ENCODE measurements around the gene USF2. TPM values are rescaled to one million over a fixed set of nuclear protein-coding genes. Genes with fewer than 3 reads are reported as not detected.
"Not testable (repeated sequence)": the region's sequence is repeated elsewhere in the genome, so short reads cannot be mapped to it uniquely, and the experiment has no call there.

The USF2 gene
- total RNA-seq, 4 donors from 2014 or later = 95.9 to 207 (median 140) TPM

DNA sequence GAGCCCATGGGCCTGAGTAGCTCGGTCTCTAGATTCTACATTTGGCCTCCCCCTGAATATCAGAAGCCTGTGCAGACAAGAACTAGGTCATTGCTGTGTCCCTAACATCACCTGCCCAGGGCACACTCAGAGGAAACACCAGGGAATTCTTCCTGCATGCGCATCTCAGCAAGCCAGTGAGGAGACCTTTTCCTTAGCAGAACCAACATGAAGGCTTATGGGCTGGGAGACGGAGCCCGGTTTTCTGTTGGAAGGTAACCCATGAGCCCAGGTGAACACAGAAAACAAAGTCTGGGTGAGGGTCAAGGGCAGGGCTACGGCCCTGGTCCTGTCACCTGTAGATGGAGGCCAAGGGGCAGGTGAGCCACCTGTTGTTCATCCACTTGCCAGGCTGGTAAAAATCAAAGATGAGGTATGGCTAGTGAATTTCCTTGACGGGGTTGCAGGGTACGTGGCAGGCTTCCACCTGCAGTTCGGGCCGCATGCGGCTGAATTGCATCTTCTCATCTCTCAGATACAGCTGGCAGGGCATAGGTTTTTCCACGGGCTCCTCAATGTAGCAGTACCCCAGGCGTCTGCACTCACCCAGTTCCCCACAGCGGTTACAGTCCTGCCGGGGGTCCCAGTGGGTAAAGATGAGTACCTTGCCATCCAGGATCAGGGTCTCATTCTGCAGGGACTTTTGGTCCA is 36.7 kb upstream of the USF2 start:
- no peaks in the 10 kb centered on the region for H3K36me3 ChIP-seq
- no peak overlapping the region for H3K27ac ChIP-seq
- TF ChIP-seq EP300 (IDR thresholded peaks at IDR 0.05; ENCODE audit: low read depth) = no peak
- TF ChIP-seq, protein P1, sequence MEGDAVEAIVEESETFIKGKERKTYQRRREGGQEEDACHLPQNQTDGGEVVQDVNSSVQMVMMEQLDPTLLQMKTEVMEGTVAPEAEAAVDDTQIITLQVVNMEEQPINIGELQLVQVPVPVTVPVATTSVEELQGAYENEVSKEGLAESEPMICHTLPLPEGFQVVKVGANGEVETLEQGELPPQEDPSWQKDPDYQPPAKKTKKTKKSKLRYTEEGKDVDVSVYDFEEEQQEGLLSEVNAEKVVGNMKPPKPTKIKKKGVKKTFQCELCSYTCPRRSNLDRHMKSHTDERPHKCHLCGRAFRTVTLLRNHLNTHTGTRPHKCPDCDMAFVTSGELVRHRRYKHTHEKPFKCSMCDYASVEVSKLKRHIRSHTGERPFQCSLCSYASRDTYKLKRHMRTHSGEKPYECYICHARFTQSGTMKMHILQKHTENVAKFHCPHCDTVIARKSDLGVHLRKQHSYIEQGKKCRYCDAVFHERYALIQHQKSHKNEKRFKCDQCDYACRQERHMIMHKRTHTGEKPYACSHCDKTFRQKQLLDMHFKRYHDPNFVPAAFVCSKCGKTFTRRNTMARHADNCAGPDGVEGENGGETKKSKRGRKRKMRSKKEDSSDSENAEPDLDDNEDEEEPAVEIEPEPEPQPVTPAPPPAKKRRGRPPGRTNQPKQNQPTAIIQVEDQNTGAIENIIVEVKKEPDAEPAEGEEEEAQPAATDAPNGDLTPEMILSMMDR (IDR thresholded peaks at IDR 0.05) = no peak
- no peak for TF ChIP-seq POLR2A (IDR thresholded peaks at IDR 0.05)
- TF ChIP-seq POLR2AphosphoS5 (IDR thresholded peaks at IDR 0.05) = no peak
- in situ Hi-C loops (cut with MboI; ENCODE audit: low pct_ligation_motif_present in 1 of 4, low pct_unique_long_range_greater_than_20kb in 1 of 4, low sequenced_read_pairs in 3 of 4) = no loop called here
- DNase-seq = no peak
- H3K4me1 ChIP-seq = no peaks in the 10 kb centered on the region
- intact Hi-C loops (cut with DNase I; ENCODE audit: low total_unique reads) = no loop called here
- H3K9me3 ChIP-seq = no peaks in the 10 kb centered on the region
- 72 to 91% methylated on average over 4 to 14 of the region's 14 CpGs for WGBS, 2 donors (ENCODE audit: low coverage in 1 of 2)
- no peak overlapping the region for H3K4me3 ChIP-seq
- no peaks in the 10 kb centered on the region for H3K27me3 ChIP-seq

DNA sequence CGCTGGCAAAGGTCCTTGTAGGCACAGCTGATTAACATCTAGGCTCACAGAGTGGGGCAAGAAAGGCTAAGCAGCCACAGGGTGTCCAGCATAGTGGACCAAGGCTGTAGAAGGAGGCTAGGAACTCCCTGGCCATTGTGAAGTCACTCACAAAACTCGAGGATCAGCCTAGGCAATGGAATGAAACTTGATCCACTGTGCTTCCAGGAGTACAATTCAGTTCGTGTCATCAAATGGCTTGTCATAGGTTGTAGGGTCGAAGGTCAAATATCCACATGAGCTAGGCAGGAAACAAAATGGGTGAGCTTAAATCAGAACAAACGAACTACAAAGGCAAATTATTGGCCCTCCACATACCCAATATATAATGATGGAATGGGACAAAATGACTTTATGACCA is 35.9 kb upstream of the USF2 start:
- H3K9me3 ChIP-seq = no peaks in the 10 kb centered on the region
- H3K27ac ChIP-seq = no peak overlapping the region
- intact Hi-C loops (cut with DNase I; ENCODE audit: low total_unique reads) = no loop called here
- no peaks in the 10 kb centered on the region for H3K36me3 ChIP-seq
- WGBS, 2 donors (ENCODE audit: low coverage in 1 of 2) = 45 to 63% methylated on average over 4 to 5 of the region's 5 CpGs
- H3K4me1 ChIP-seq = no peaks in the 10 kb centered on the region
- in situ Hi-C loops (cut with MboI; ENCODE audit: low pct_ligation_motif_present in 1 of 4, low pct_unique_long_range_greater_than_20kb in 1 of 4, low sequenced_read_pairs in 3 of 4) = no loop called here
- H3K4me3 ChIP-seq = no peak overlapping the region
- no peak for DNase-seq
- no peak for TF ChIP-seq POLR2AphosphoS5 (IDR thresholded peaks at IDR 0.05)
- TF ChIP-seq EP300 (IDR thresholded peaks at IDR 0.05; ENCODE audit: low read depth) = no peak
- TF ChIP-seq, protein P1 (IDR thresholded peaks at IDR 0.05) = no peak
- TF ChIP-seq POLR2A (IDR thresholded peaks at IDR 0.05) = no peak
- H3K27me3 ChIP-seq = no peaks in the 10 kb centered on the region

DNA sequence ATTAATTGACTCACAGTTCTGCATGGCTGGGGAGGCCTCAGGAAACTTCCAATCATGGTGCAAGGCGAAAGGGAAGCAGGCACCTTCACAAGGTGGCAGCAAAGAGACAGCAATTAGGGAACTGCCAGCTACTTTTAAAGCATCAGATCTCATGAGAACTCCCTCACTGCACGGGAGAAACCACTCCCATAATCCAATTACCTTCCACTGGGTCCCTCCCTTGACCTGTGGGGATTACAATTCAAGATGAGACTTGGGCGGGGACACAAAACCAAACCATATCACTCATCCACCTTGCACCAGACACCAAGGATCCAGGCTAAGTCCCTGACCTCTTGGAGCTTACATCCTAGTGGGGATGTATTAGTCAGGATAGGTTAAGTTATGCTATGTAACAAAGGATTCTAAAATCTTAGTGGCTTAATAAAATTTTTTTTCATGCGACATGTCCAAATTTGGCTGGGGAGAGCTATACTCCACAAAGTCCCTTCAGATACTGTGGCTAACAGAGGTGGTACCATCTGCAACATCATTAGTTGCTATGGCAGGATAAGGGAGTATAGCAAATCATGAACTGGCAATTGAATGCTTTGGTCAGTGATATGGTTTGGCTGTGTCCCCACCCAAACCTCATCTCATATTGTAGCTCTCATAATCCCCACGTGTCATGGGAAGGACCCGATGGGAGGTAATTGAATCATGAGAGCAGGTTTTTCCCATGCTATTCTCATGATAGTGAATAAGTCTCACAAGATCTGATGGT is 31.9 kb upstream of the USF2 start:
- H3K27me3 ChIP-seq = peaks cover 15% of the 10 kb centered on the region
- TF ChIP-seq, protein P1 (IDR thresholded peaks at IDR 0.05) = no peak
- no peak for TF ChIP-seq EP300 (IDR thresholded peaks at IDR 0.05; ENCODE audit: low read depth)
- no peak for TF ChIP-seq POLR2A (IDR thresholded peaks at IDR 0.05)
- 73 to 74% methylated on average over 5 to 6 of the region's 6 CpGs for WGBS, 2 donors (ENCODE audit: low coverage in 1 of 2)
- intact Hi-C loops (cut with DNase I; ENCODE audit: low total_unique reads) = no loop called here
- no peaks in the 10 kb centered on the region for H3K36me3 ChIP-seq
- no peak overlapping the region for H3K27ac ChIP-seq
- H3K9me3 ChIP-seq = peaks cover 5 to 8% of the 10 kb centered on the region in 2 donors
- in situ Hi-C loops (cut with MboI; ENCODE audit: low pct_ligation_motif_present in 1 of 4, low pct_unique_long_range_greater_than_20kb in 1 of 4, low sequenced_read_pairs in 3 of 4) = no loop called here
- H3K4me1 ChIP-seq = no peaks in the 10 kb centered on the region
- H3K4me3 ChIP-seq = no peak overlapping the region
- DNase-seq = peak; percentile 28

DNA sequence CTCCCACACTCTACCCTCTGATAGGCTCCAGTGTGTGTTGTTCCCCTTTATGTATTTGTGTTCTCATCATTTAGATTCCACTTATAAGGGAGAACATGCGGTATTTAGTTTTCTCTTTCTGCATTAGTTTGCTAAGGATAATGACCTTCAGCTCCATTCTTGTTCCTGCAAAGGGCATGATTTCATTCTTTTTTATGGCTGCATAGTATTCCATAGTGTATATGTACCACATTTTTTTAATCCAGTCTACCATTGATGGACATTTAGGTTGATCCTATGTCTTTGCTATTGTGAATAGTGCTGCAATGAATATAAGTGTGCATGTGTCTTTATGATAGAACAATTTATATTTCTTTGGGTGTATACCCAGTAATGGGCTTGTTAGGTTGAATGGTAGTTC is 29.2 kb upstream of the USF2 start:
- in situ Hi-C loops (cut with MboI; ENCODE audit: low pct_ligation_motif_present in 1 of 4, low pct_unique_long_range_greater_than_20kb in 1 of 4, low sequenced_read_pairs in 3 of 4); H3K9me3 ChIP-seq; H3K36me3 ChIP-seq; DNase-seq; intact Hi-C loops (cut with DNase I; ENCODE audit: low total_unique reads); H3K4me1 ChIP-seq; H3K4me3 ChIP-seq: not testable (repeated sequence)
- H3K27ac ChIP-seq = peak overlapping the region in 3 of 4 donors; percentile 14 to 64 (median 38)
- 100% methylated on average over 1 of the region's 1 CpG for WGBS, 2 donors (ENCODE audit: low coverage in 1 of 2)
- H3K27me3 ChIP-seq = peaks cover 21% of the 10 kb centered on the region
